ENCODE measurements around the gene TMCC1.
A peak's percentile ranks its signal among the peaks of the same experiment; 100 is the strongest.

Gene TMCC1

GRCh38 chr3:129608087-129608935 lies 285.2 kb downstream of the TMCC1 start:
- peak in 1 of 2 donors; percentile 26 for DNase-seq

GRCh38 chr3:129607391-129608068 lies 286.0 kb downstream of the TMCC1 start:
- no peak for DNase-seq

- peak; percentile 87 to 88 for DNase-seq
Measured at GRCh38 chr3:129606636-129607390, 286.7 kb downstream of the TMCC1 start, which contains the start of gene PLXND1. PLXND1 (minus strand) TSS chr3:129606676; CDS start chr3:129606639, 37 bp downstream.

- DNase-seq: peak; percentile 32 to 59
Measured at GRCh38 chr3:129605922-129606635, 287.4 kb downstream of the TMCC1 start.

GRCh38 chr3:129605203-129605921 lies 288.1 kb downstream of the TMCC1 start:
- peak; percentile 27 to 44 for DNase-seq

GRCh38 chr3:129604767-129605166 lies 288.7 kb downstream of the TMCC1 start:
- no peak for DNase-seq

- DNase-seq: no peak
Measured at GRCh38 chr3:129603991-129604749, 289.3 kb downstream of the TMCC1 start.

GRCh38 chr3:129603561-129603942 lies 290.0 kb downstream of the TMCC1 start:
- DNase-seq: peak; percentile 68 to 77

GRCh38 chr3:129602730-129603560 lies 290.6 kb downstream of the TMCC1 start:
- peak; percentile 24 to 58 for DNase-seq

GRCh38 chr3:129602309-129602708 lies 291.2 kb downstream of the TMCC1 start:
- DNase-seq: no peak

- DNase-seq: no peak
Measured at GRCh38 chr3:129601713-129602112, 291.8 kb downstream of the TMCC1 start.

- DNase-seq: no peak
Measured at GRCh38 chr3:129600348-129600747, 293.2 kb downstream of the TMCC1 start.

- peak; percentile 94 to 97 for DNase-seq
Measured at GRCh38 chr3:129599607-129600006, 293.9 kb downstream of the TMCC1 start.

GRCh38 chr3:129599073-129599472 lies 294.4 kb downstream of the TMCC1 start:
- DNase-seq: no peak

- no peak for DNase-seq
Measured at GRCh38 chr3:129598484-129598883, 295.0 kb downstream of the TMCC1 start.

GRCh38 chr3:129598000-129598381 lies 295.5 kb downstream of the TMCC1 start:
- DNase-seq: no peak
